Measurements from ENCODE around the gene IRF1.

The IRF1 gene

GRCh38 chr5:132491368-132492364 is 1.1 kb upstream of the IRF1 start:
- peaks cover 68 to 75% (median 70%) of the 10 kb centered on the region in 10 experiments for H3K4me1 ChIP-seq
- TF ChIP-seq Cebpa-rat (IDR thresholded peaks at IDR 0.05) = no peak

GRCh38 chr5:132489871-132490483 is 596 bp downstream of the IRF1 start:
- Histone ChIP-seq H4K20me1 (peaks cover 51 to 56% (median 55%) of the 10 kb centered on the region in 11 experiments), H3K36me3 (peaks cover 38 to 51% (median 48%) of the 10 kb centered on the region in 11 experiments), H3K4me2 (peak overlapping the region; percentile 87 to 99 (median 96)), H3K4me1 (peaks cover 61 to 80% (median 78%) of the 10 kb centered on the region in 10 experiments), H3K27ac (peak overlapping the region; percentile 89 to 98 (median 96)), H3K9ac (peak overlapping the region; percentile 93 to 99 (median 97)), H3K4me3 (peak overlapping the region; percentile 78 to 100 (median 94)), H3K27me3 (no peaks in the 10 kb centered on the region), H3K9me3 (replicated peaks in 1 of 11) (no peaks in the 10 kb centered on the region; a peak in 1 of 22 replicates)
- no peak for TF ChIP-seq Cebpa-rat (IDR thresholded peaks at IDR 0.05)

More at GRCh38 chr5:132491368-132492364, 1.1 kb upstream of the IRF1 start:
- Histone ChIP-seq H3K9ac (peak overlapping the region; percentile 93 to 99 (median 97)), H3K4me3 (peak overlapping the region; percentile 78 to 100 (median 94)), H3K27me3 (no peaks in the 10 kb centered on the region), H4K20me1 (peaks cover 34 to 39% (median 39%) of the 10 kb centered on the region in 11 experiments), H3K9me3 (replicated peaks in 1 of 11) (no peaks in the 10 kb centered on the region; a peak in 1 of 22 replicates), H3K4me2 (peak overlapping the region; percentile 88 to 99 (median 96)), H3K27ac (peak overlapping the region; percentile 88 to 98 (median 96)), H3K36me3 (peaks cover 21 to 34% (median 31%) of the 10 kb centered on the region in 11 experiments)

- peaks cover 46 to 59% (median 55%) of the 10 kb centered on the region in 11 experiments for H3K36me3 ChIP-seq
- peak overlapping the region; percentile 87 to 99 (median 96) for H3K4me2 ChIP-seq
- peak overlapping the region; percentile 78 to 100 (median 94) for H3K4me3 ChIP-seq
- no peaks in the 10 kb centered on the region for H3K27me3 ChIP-seq
- peak overlapping the region; percentile 93 to 99 (median 97) for H3K9ac ChIP-seq
- H3K9me3 ChIP-seq (replicated peaks in 1 of 11) = no peaks in the 10 kb centered on the region; a peak in 1 of 22 replicates
- TF ChIP-seq Cebpa-rat (IDR thresholded peaks at IDR 0.05) = no peak
- H3K4me1 ChIP-seq = peaks cover 53 to 80% (median 77%) of the 10 kb centered on the region in 10 experiments
- peak overlapping the region in 10 of 11 experiments; percentile 95 to 98 (median 96); a peak in 20 of 22 replicates for H3K27ac ChIP-seq
- H4K20me1 ChIP-seq = peaks cover 58 to 63% (median 63%) of the 10 kb centered on the region in 11 experiments
These were observed 1.4 kb downstream of the IRF1 start for GRCh38 chr5:132489051-132489770.

- peak overlapping the region; percentile 93 to 99 (median 97) for H3K9ac ChIP-seq
- H3K4me1 ChIP-seq = peaks cover 47 to 80% (median 76%) of the 10 kb centered on the region in 10 experiments
- peak overlapping the region; percentile 78 to 100 (median 94) for H3K4me3 ChIP-seq
- no peak for TF ChIP-seq Cebpa-rat (IDR thresholded peaks at IDR 0.05)
- H4K20me1 ChIP-seq = peaks cover 65 to 70% (median 69%) of the 10 kb centered on the region in 11 experiments
- H3K27me3 ChIP-seq = no peaks in the 10 kb centered on the region
- peak overlapping the region; percentile 87 to 99 (median 96) for H3K4me2 ChIP-seq
- H3K36me3 ChIP-seq = peaks cover 52 to 65% (median 62%) of the 10 kb centered on the region in 11 experiments
- no peaks in the 10 kb centered on the region; a peak in 1 of 22 replicates for H3K9me3 ChIP-seq (replicated peaks in 1 of 11)
- H3K27ac ChIP-seq = peak overlapping the region in 9 of 11 experiments; percentile 7 to 98 (median 96); a peak in 15 of 22 replicates
These were observed 2.0 kb downstream of the IRF1 start for GRCh38 chr5:132488590-132488989.

- Histone ChIP-seq H3K9ac (peak overlapping the region; percentile 93 to 99 (median 97); a peak in 21 of 22 replicates), H3K4me3 (peak overlapping the region; percentile 78 to 100 (median 94); a peak in 18 of 20 replicates), H3K36me3 (peaks cover 58 to 71% (median 68%) of the 10 kb centered on the region in 11 experiments), H3K9me3 (replicated peaks in 1 of 11) (no peaks in the 10 kb centered on the region; a peak in 1 of 22 replicates), H3K27ac (peak overlapping the region in 9 of 11 experiments; percentile 7 to 98 (median 96); a peak in 18 of 22 replicates), H3K4me2 (peak overlapping the region; percentile 87 to 99 (median 96)), H3K27me3 (no peaks in the 10 kb centered on the region), H4K20me1 (peaks cover 69 to 76% (median 75%) of the 10 kb centered on the region in 11 experiments), H3K4me1 (peaks cover 41 to 80% (median 76%) of the 10 kb centered on the region in 10 experiments)
- TF ChIP-seq Cebpa-rat (IDR thresholded peaks at IDR 0.05) = no peak
These were observed 2.6 kb downstream of the IRF1 start for GRCh38 chr5:132487841-132488555.

- Histone ChIP-seq H4K20me1 (peaks cover 69 to 81% (median 79%) of the 10 kb centered on the region in 11 experiments), H3K4me1 (peaks cover 37 to 74% (median 69%) of the 10 kb centered on the region in 10 experiments), H3K4me3 (peak overlapping the region in 7 of 10 experiments; percentile 86 to 100 (median 98); a peak in 13 of 20 replicates), H3K27ac (peak overlapping the region in 9 of 11 experiments; percentile 7 to 98 (median 96); a peak in 14 of 22 replicates), H3K9me3 (replicated peaks in 1 of 11) (no peaks in the 10 kb centered on the region; a peak in 1 of 22 replicates), H3K4me2 (peak overlapping the region; percentile 87 to 99 (median 96); a peak in 21 of 22 replicates), H3K27me3 (no peaks in the 10 kb centered on the region), H3K9ac (peak overlapping the region; percentile 15 to 99 (median 97); a peak in 17 of 22 replicates), H3K36me3 (peaks cover 59 to 80% (median 74%) of the 10 kb centered on the region in 11 experiments)
- no peak for TF ChIP-seq Cebpa-rat (IDR thresholded peaks at IDR 0.05)
These were observed 3.5 kb downstream of the IRF1 start for GRCh38 chr5:132487095-132487428.

- Histone ChIP-seq H3K4me1 (peaks cover 32 to 72% (median 66%) of the 10 kb centered on the region in 10 experiments), H3K9ac (peak overlapping the region in 10 of 11 experiments; percentile 15 to 99 (median 97); a peak in 17 of 22 replicates), H4K20me1 (peaks cover 69 to 87% (median 83%) of the 10 kb centered on the region in 11 experiments), H3K27ac (peak overlapping the region in 9 of 11 experiments; percentile 7 to 98 (median 96); a peak in 12 of 22 replicates), H3K27me3 (no peaks in the 10 kb centered on the region), H3K4me3 (peak overlapping the region in 6 of 10 experiments; percentile 86 to 100 (median 98); a peak in 11 of 20 replicates), H3K36me3 (peaks cover 64 to 86% (median 80%) of the 10 kb centered on the region in 11 experiments), H3K4me2 (peak overlapping the region in 9 of 11 experiments; percentile 87 to 99 (median 95); a peak in 17 of 22 replicates), H3K9me3 (replicated peaks in 1 of 11) (no peaks in the 10 kb centered on the region; a peak in 1 of 22 replicates)
- no peak for TF ChIP-seq Cebpa-rat (IDR thresholded peaks at IDR 0.05)
These were observed 4.1 kb downstream of the IRF1 start for GRCh38 chr5:132486318-132487094.

Data from BLaER1 treated with 17β-estradiol and CSF1 and Interleukin-3, amounts not matched to agents 10 nM and 100 nM (cell line).